HG03066 (cell line): ENCODE data around the gene FNBP1.
"Not testable (repeated sequence)": the region's sequence is repeated elsewhere in the genome, so short reads cannot be mapped to it uniquely, and the experiment has no call there.

Source experiments
- ATAC-seq: cut with Tn5 transposase; IDR thresholded peaks from one replicate; pipeline ENCODE4 v1.9.1; 2021; ENCODE audit warnings: low read depth; ENCODE audit not compliant: unreplicated experiment

The FNBP1 gene

GRCh38 chr9:130023994-130024596 lies 18.9 kb downstream of the FNBP1 start:
- ATAC-seq = no peak

GRCh38 chr9:130023144-130023787 lies 19.7 kb downstream of the FNBP1 start:
- ATAC-seq = no peak

DNA sequence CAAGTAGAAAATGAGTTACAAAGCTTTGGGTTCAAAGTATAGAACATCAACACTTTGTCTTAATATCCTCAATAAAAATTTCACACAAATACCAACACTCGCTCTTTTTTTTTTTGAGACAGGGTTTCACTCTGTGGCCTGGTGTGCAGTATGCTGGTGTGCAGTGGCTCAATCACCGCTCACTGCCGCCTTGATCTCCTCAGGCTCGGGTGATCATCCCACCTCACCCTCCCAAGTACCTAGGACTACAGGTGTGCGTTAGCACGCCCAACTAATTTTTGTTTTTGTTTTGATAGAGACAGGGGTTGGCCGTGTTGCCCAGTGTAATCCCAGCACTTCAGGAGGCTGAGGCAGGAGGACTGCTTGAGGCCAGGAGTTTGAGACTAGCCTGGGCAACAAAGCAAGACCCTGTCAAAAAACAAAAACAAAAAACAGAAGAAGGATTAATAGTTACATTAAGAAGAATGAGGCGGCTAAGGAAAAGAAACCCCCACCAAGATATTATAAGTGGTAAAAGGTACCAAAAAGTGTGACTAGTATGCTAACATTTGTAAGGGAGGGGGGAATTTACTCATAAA lies 20.3 kb downstream of the FNBP1 start:
- no peak for ATAC-seq

- not testable (repeated sequence) for ATAC-seq
Measured at GRCh38 chr9:130021842-130022241, 21.1 kb downstream of the FNBP1 start.

- no peak for ATAC-seq
Measured at GRCh38 chr9:130021123-130021522, 21.9 kb downstream of the FNBP1 start.

- ATAC-seq = no peak
Measured at GRCh38 chr9:130020618-130021017, 22.4 kb downstream of the FNBP1 start.

- ATAC-seq = no peak
Measured at GRCh38 chr9:130018265-130018664, 24.7 kb downstream of the FNBP1 start.

- ATAC-seq = not testable (repeated sequence)
Measured at GRCh38 chr9:130017510-130017909, 25.5 kb downstream of the FNBP1 start.

- ATAC-seq = no peak
Measured at GRCh38 chr9:130017076-130017475, 25.9 kb downstream of the FNBP1 start.

DNA sequence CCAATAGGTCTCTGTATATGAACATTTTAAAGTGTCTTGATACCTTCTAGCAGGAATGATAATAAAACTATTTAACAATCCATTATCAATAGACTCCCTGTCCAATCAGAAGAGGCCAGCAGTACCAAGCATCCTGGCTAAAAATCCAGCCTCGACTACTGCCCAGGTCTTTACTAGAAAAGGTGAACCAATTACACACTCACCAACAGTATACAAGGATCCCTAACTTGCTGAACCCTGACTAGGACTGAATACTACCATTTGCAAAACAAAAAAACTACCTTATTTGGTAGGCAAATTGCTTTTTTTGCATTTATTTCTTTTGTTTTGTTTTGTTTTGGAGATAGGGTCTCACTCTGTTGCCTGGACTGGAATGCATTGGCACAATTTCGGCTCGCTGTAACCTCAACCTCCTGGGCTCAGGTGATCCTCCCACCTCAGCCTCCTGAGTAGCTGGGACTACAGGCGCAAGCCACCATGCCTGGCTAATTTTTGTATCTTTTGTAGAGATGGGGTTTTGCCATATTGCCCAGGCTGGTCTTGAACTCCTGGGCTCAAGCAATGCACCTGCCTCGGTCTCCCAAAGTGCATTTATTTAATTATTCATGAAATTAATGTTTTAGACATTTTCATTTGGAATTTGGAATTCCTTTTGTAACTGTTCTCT lies 27.5 kb downstream of the FNBP1 start:
- ATAC-seq = no peak

DNA sequence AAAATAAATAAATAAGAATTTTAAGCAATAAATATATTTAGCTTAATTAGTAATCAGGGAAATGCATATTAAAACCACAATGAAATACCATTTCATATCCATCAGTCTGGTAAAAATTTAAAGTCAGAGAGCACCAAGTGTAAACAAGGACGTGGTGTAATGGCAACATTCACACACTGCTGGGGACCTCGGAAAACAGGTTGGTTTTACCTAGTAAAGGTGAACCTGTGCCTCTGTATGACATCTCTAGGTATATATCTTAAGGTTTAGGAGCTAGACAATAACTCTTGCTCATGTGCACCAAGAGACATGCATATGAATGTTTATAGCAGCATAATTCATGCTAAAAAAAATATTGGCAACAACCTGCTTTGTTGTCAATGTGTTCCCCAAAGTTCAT lies 29.7 kb downstream of the FNBP1 start:
- no peak for ATAC-seq

GRCh38 chr9:130010151-130010988 lies 32.6 kb downstream of the FNBP1 start:
- ATAC-seq = no peak

DNA sequence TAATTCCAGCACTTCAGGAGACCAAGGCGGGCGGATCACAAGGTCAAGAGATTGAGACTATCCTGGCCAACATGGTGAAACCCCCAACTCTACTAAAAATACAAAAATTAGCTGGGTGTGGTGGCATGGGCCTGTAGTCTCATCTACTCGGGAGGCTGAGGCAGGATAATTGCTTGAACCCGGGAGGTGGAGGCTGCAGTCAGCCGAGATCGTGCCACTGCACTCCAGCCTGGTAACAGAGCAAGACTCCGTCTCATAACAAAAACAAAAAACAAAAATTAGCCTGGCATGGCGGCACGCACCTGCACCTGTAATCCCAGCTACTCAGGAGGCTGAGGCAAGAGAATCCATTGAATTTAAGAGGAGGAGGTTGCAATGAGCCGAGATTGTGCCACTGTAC lies 33.4 kb downstream of the FNBP1 start:
- ATAC-seq = not testable (repeated sequence)

DNA sequence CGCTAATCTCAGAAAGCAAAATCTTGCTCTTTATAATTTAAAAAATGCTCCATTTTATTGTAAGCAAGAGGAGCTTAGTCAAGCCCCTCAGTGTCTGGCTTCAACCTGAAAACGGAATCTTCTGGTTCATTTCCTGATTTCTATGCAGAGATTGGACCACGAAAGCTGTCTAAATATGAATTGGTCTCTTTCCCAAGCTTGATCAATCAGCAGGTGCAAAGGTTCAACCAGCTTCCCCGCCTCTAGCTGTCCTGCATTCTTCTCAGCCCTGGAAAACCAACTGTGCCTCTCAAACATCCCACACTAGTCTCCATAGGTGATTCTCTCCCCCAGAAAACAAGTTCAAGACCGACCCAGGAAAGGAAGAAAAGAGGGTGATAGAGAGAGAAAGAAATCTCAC lies 34.5 kb downstream of the FNBP1 start:
- ATAC-seq = no peak

DNA sequence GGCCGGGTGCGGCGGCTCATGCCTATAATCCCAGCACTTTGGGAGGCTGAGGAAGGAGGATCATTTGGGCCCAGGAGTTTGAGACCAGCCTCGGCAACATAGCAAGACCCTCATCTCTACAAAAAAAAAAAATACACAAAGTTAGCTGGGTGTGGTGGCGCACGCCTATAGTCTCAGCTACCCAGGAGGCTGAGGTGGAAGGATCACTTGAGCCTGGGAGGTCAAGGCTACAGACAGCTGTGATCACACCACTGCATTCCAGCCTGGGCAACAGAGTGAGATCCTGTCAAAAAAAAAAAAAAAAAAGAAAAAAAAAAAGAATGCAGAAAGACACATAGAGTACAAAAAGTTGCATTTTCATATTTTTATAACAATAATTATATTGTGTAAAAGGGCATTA lies 36.0 kb downstream of the FNBP1 start:
- ATAC-seq = not testable (repeated sequence)

DNA sequence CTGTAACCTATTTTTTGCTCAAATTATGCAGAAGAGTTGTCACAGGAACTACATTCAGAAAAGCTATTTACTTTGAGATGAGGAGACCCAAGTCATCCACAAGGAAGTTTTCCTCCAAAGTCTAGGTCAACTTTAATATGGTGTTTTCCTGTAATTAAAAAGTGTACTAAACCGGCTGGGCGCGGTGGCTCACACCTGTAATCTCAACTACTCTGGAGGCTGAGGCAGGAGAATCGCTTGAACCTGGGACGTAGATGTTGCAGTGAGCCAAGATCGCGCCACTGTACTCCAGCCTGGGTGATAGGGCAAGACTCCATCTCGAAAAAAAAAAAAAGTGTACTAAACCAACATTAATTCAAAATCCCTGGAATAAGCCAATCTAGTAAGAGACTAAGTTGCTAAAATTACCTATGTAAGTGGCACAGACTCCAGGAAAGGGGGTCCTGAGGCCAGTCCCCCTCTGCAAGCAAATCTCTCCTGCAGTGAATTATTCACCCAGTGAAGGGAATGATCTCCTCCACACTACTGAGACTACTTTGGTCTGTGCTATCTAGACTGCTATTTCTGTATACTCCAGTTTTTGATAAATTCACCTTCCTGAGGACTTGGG lies 38.9 kb downstream of the FNBP1 start:
- ATAC-seq = no peak

DNA sequence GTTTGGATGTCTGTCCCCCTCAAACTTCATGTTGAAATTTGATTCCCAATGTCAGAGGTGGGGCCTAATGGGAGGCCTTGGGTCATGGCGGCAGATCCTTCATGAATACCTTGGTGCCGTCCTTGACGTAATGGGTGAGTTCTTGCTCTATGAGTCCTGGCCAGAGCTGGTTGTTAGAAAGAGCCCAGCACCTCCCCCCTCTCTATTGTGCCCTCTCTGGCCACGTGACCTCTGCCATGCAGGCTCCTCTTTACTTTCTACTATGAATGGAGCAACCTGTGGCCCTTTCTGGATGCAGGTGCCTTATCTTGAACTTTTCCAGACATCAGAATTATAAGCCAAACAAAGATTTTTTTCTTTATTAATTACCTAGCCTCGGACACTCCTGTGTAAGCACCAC lies 40.7 kb downstream of the FNBP1 start:
- no peak for ATAC-seq

DNA sequence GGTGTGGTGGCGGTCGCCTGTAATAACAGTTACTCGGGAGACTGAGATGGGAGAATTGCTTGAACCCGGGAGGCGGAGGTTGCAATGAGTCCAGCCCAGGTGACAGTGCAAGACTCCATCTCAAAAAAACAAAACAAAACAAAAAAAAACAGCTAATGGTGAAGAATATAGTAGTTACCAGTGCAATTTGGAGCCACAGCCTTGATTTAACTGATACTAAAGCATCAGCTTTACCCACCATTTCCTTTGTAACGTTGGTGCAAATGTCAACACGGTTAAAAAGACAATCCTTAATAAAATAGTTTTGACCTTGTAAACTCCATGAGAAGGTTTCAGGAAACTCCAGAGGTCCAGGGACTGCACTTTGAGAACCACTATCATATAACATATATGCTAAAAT lies 41.8 kb downstream of the FNBP1 start:
- no peak for ATAC-seq

- no peak for ATAC-seq
Measured at GRCh38 chr9:129999141-129999510, 43.9 kb downstream of the FNBP1 start.

DNA sequence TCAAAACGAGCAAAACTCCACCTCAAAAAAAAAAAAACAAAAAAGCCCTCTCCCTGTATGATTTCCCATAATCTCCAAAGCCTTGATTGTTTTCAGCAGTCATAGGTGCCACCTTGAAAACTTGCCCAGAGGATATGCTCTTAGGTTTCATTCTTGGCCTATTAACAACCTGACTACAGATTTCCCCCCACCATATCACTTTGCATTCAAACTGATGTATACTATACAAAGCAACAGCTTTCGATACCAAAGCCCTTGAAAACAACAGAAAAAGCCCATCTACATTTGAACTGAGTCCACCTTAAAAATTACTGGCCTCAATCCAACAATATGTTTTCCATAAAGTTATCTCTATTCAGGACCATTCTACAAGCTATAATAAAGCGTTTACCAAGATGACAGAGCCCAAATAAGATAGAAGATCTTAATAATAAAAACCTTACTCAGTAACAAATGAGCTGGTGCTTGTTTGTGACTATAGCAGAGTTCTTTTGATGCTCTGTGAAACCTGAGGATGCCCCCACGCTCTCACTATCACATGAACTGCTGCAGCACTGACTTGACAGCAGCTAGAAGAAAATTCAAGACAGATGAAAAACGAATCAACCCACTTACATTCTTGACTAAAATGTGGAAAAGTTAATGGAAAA lies 44.4 kb downstream of the FNBP1 start:
- ATAC-seq = no peak
